Activated T-cell treated with anti-CD3 and anti-CD28 coated beads, Interleukin-2, amount 50 U/mL, for 24 hours (primary cell): ENCODE results near the gene USP48.
A peak's percentile ranks its signal among the peaks of the same experiment; 100 is the strongest.
"Not testable (repeated sequence)": the region's sequence is repeated elsewhere in the genome, so short reads cannot be mapped to it uniquely, and the experiment has no call there.

ENCODE experiments used
- DNase-seq: peaks from one replicate; pipeline ENCODE4 v3.0.0-alpha.2; 2020
- H3K27ac Mint-ChIP-seq: 2 replicates; pipeline ENCODE4 v1.8.0; 2020; ENCODE audit warnings: mild to moderate bottlenecking, mixed read lengths
- H3K27me3 Mint-ChIP-seq: 2 replicates; pipeline ENCODE4 v1.8.0; 2020; ENCODE audit warnings: mixed read lengths
- H3K36me3 Mint-ChIP-seq: 2 replicates; pipeline ENCODE4 v1.8.0; 2020; ENCODE audit warnings: low read depth, mixed read lengths
- H3K4me1 Mint-ChIP-seq: 2 replicates; pipeline ENCODE4 v1.8.0; 2020; ENCODE audit warnings: low read depth, mixed read lengths
- H3K4me3 Mint-ChIP-seq: 2 replicates; pipeline ENCODE4 v1.8.0; 2020; ENCODE audit warnings: mild to moderate bottlenecking, moderate library complexity, mixed read lengths
- H3K9me3 Mint-ChIP-seq: 2 replicates; pipeline ENCODE4 v1.8.0; 2020; ENCODE audit warnings: mixed read lengths

Gene USP48

DNA sequence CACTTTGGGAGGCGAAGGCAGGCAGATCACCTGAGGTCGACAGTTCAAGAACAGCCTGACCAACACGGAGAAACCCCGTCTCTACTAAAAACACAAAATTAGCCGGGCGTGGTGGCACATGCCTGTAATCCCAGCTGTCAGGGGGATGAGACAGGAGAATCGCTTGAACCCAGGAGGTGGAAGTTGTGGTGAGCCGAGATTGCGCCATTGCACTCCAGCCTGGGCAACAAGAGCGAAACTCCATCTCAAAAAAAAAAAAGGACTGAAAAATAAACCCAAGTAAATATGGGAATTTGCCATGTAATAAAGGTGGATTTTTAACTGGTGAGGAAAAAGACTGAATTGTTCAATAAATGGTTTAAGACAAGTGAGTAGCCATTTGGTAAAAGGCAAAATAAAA, 11.3 kb downstream of the USP48 start:
- not testable (repeated sequence) for H3K9me3 Mint-ChIP-seq, H3K27me3 Mint-ChIP-seq, H3K4me3 Mint-ChIP-seq, H3K27ac Mint-ChIP-seq, DNase-seq
- H3K4me1 Mint-ChIP-seq = peaks cover 55% of the 10 kb centered on the region
- peaks cover 26% of the 10 kb centered on the region for H3K36me3 Mint-ChIP-seq

GRCh38 chr1:21770602-21771001, 12.3 kb downstream of the USP48 start:
- not testable (repeated sequence) for H3K27ac Mint-ChIP-seq, DNase-seq, H3K9me3 Mint-ChIP-seq, H3K27me3 Mint-ChIP-seq, H3K4me3 Mint-ChIP-seq
- Mint-ChIP-seq H3K36me3 (peaks cover 23% of the 10 kb centered on the region), H3K4me1 (peaks cover 57% of the 10 kb centered on the region)

- no peaks in the 10 kb centered on the region for H3K27me3 Mint-ChIP-seq
- H3K9me3 Mint-ChIP-seq = no peaks in the 10 kb centered on the region
- DNase-seq = no peak
- peaks cover 57% of the 10 kb centered on the region for H3K4me1 Mint-ChIP-seq
- H3K36me3 Mint-ChIP-seq = peaks cover 26% of the 10 kb centered on the region
- peak overlapping the region; percentile 18 for H3K27ac Mint-ChIP-seq
- H3K4me3 Mint-ChIP-seq = no peak overlapping the region
Measured at GRCh38 chr1:21770201-21770600, 12.7 kb downstream of the USP48 start.

GRCh38 chr1:21767106-21767505, 15.8 kb downstream of the USP48 start:
- DNase-seq, H3K9me3 Mint-ChIP-seq, H3K4me3 Mint-ChIP-seq, H3K27me3 Mint-ChIP-seq: not testable (repeated sequence)
- H3K27ac Mint-ChIP-seq = peak overlapping the region; percentile 78
- H3K4me1 Mint-ChIP-seq = peaks cover 67% of the 10 kb centered on the region
- H3K36me3 Mint-ChIP-seq = peaks cover 38% of the 10 kb centered on the region

DNA sequence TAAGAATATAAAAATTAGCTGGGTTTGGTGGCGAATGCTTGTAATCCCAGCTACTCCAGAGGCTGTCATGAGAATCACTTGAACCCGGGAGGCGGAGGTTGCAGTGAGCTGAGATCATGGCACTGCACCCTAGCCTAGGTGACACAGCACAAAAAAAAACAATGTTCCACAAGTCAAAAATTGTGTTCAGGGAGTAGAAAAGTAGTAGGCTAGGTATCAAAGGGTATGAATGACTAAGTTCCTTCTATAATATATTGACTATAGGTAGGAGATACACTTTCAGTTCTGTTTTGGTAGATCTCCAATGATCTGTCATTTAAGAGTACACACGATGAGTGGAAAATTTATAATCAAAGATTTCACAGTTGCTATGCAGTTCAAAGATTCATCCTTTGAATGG, 16.7 kb downstream of the USP48 start:
- DNase-seq = no peak
- Mint-ChIP-seq H3K36me3 (peaks cover 36% of the 10 kb centered on the region), H3K9me3 (no peaks in the 10 kb centered on the region), H3K27me3 (no peaks in the 10 kb centered on the region), H3K4me3 (no peak overlapping the region), H3K27ac (peak overlapping the region; percentile 78), H3K4me1 (peaks cover 68% of the 10 kb centered on the region)

DNA sequence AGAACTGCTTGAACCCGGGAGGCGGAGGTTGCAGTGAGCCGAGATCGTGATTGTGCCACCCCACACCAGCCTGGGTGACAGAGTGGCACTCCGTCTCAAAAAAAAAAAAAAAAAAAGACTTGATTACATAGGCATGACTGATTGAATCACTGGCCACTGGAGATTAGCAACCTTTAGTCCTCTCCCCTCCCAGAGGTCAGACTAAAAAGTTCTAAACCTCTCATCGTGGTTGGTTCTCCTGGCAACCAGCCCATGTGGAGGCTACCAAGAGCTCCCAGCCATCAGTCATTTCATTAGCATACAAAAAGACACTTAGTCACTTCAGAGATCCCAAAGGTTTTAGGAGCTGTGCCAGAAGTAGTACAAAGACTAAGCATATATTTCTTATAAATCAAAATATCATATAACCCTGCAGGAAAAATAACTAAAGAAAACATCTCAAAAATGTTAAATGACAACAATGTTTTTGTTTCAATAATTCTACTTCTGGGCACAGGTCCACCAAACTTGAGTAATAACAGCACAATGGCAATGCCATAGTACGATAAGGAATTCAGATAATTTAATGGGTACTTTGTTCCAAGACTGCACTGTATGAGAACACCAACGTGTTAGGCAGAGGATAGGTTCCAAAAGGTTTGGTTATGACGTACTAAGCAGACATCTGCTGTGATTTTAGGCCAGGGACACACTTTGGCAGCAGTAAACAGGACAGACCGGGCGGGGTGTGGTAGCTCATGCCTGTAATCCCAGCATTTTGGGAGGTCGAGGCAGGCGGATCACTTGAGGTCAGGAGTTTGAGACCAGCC, 18.1 kb downstream of the USP48 start:
- no peaks in the 10 kb centered on the region for H3K9me3 Mint-ChIP-seq
- no peaks in the 10 kb centered on the region for H3K27me3 Mint-ChIP-seq
- H3K4me3 Mint-ChIP-seq = no peak overlapping the region
- H3K27ac Mint-ChIP-seq = peak overlapping the region; percentile 78
- peaks cover 31% of the 10 kb centered on the region for H3K36me3 Mint-ChIP-seq
- DNase-seq = no peak
- H3K4me1 Mint-ChIP-seq = peaks cover 66% of the 10 kb centered on the region

DNA sequence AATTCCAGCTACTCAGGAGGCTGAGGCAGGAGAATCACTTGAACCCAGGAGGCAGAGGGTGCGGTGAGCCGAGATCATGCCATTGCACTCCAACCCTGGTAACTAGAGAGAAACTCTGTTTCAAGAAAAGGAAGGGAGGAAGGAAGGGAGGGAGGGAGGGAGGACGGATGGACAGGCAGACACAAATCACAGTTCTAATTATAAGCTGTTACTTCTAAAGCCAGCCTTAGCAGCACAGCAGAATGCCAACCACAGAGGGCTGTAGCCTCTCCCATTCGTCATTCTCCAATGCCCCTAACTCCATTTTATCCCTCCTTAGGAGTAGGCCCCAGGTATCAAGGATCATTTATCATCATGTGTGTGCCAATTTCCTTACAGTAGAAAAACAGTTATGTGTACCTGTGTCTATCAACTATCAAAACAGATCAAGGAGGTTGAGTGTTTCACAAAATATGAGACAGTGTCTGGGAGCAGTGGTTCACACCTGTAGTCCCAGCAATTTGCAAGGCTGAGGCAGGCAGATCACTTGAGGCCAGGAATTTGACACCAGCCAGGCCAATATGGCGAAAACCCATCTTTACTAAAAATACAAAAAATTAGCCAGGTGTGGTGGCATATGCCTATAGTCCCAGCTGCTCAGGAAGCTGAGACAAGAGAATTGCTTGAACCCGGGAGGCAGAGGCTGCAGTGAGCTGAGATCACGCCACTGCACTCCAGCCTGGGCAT, 19.1 kb downstream of the USP48 start:
- Mint-ChIP-seq H3K27ac (no peak overlapping the region), H3K4me3 (no peak overlapping the region), H3K27me3 (no peaks in the 10 kb centered on the region), H3K36me3 (peaks cover 25% of the 10 kb centered on the region), H3K4me1 (peaks cover 69% of the 10 kb centered on the region), H3K9me3 (no peaks in the 10 kb centered on the region)
- no peak for DNase-seq

GRCh38 chr1:21763236-21763635, 19.7 kb downstream of the USP48 start:
- peaks cover 67% of the 10 kb centered on the region for H3K4me1 Mint-ChIP-seq
- H3K27ac Mint-ChIP-seq = no peak overlapping the region
- H3K36me3 Mint-ChIP-seq = peaks cover 22% of the 10 kb centered on the region
- no peak for DNase-seq
- H3K9me3 Mint-ChIP-seq = no peaks in the 10 kb centered on the region
- no peaks in the 10 kb centered on the region for H3K27me3 Mint-ChIP-seq
- H3K4me3 Mint-ChIP-seq = no peak overlapping the region

DNA sequence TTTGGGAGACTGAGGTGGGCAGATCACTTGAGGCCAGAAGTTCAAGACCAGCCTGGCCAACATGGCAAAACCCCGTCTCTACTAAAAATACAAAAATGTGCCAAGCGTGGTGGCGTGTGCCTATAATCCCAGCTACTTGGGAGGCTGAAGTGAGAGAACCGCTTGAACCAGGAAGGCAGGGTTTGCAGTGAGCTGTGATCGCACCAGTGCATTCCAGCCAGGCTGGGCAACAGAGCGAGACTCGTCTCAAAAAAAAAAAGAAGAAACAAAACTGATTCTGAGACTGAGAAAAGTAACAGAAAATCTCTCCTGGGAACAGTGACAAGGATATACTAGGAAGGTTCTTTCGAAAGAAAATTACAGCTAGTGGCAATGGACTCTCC, 20.9 kb downstream of the USP48 start:
- Mint-ChIP-seq H3K27ac (peak overlapping the region; percentile 60), H3K36me3 (peaks cover 27% of the 10 kb centered on the region), H3K4me1 (peaks cover 68% of the 10 kb centered on the region), H3K27me3 (no peaks in the 10 kb centered on the region), H3K4me3 (no peak overlapping the region), H3K9me3 (no peaks in the 10 kb centered on the region)
- DNase-seq = no peak

GRCh38 chr1:21761052-21761451, 21.9 kb downstream of the USP48 start:
- Mint-ChIP-seq H3K9me3 (no peaks in the 10 kb centered on the region), H3K36me3 (peaks cover 35% of the 10 kb centered on the region), H3K27ac (no peak overlapping the region), H3K4me3 (no peak overlapping the region), H3K4me1 (peaks cover 58% of the 10 kb centered on the region), H3K27me3 (no peaks in the 10 kb centered on the region)
- no peak for DNase-seq

GRCh38 chr1:21759818-21760217, 23.1 kb downstream of the USP48 start:
- Mint-ChIP-seq H3K4me1 (peaks cover 46% of the 10 kb centered on the region), H3K4me3 (no peak overlapping the region)

DNA sequence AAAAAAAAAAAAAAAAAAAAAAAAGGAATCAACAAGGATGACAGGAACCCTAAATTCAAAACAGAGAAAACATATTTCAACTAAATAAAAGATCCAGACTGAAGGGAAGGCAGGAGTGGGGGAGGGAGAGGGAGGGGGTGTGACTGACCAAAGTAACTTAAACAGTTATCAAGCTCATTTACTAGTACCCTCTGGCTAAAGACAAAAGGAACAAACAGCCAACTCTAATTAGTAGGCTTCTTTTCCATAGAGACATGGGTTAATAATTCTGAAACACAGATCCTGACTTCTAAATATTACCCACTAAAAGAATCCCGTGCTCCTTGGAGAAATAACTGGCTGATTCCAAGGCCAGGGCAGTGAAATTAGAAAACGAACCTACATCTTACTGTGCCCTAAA, 23.8 kb downstream of the USP48 start:
- DNase-seq = no peak
- peaks cover 41% of the 10 kb centered on the region for H3K4me1 Mint-ChIP-seq
- no peak overlapping the region for H3K4me3 Mint-ChIP-seq
- H3K36me3 Mint-ChIP-seq = peaks cover 41% of the 10 kb centered on the region
- H3K9me3 Mint-ChIP-seq = no peaks in the 10 kb centered on the region
- no peaks in the 10 kb centered on the region for H3K27me3 Mint-ChIP-seq
- no peak overlapping the region for H3K27ac Mint-ChIP-seq

More at GRCh38 chr1:21759818-21760217, 23.1 kb downstream of the USP48 start:
- no peaks in the 10 kb centered on the region for H3K9me3 Mint-ChIP-seq
- H3K36me3 Mint-ChIP-seq = peaks cover 36% of the 10 kb centered on the region
- no peaks in the 10 kb centered on the region for H3K27me3 Mint-ChIP-seq
- no peak for DNase-seq
- peak overlapping the region; percentile 26 for H3K27ac Mint-ChIP-seq

- no peak for DNase-seq
- Mint-ChIP-seq H3K36me3 (peaks cover 44% of the 10 kb centered on the region), H3K27me3 (no peaks in the 10 kb centered on the region), H3K27ac (no peak overlapping the region), H3K9me3 (no peaks in the 10 kb centered on the region), H3K4me1 (peaks cover 37% of the 10 kb centered on the region), H3K4me3 (no peak overlapping the region)
Measured at GRCh38 chr1:21758614-21759013, 24.3 kb downstream of the USP48 start.

GRCh38 chr1:21756393-21757089, 26.4 kb downstream of the USP48 start:
- no peaks in the 10 kb centered on the region for H3K9me3 Mint-ChIP-seq
- H3K27ac Mint-ChIP-seq = no peak overlapping the region
- no peak for DNase-seq
- peaks cover 54% of the 10 kb centered on the region for H3K36me3 Mint-ChIP-seq
- peaks cover 23% of the 10 kb centered on the region for H3K4me1 Mint-ChIP-seq
- H3K27me3 Mint-ChIP-seq = no peaks in the 10 kb centered on the region
- H3K4me3 Mint-ChIP-seq = no peak overlapping the region

DNA sequence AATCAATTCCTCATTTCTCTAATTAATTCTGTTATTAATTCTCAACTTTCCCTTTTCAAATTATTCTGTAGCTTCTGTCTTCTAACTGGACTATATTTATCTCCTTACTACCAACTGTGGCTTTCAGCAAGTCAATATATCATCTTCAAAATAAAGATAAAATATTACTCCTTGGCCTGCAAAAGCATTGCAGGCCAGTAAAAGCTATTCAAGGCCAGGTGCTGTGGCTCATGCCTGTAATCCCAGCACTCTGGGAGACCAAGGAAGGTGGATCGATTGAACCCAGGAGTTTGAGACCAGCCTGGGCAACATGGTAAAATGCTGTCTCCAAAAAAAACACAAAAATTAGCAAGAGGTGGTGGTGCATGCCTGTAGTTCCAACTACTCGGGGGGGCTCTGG, 27.9 kb downstream of the USP48 start:
- no peaks in the 10 kb centered on the region for H3K27me3 Mint-ChIP-seq
- H3K36me3 Mint-ChIP-seq = peaks cover 69% of the 10 kb centered on the region

More for the DNA sequence above, 27.9 kb downstream of the USP48 start:
- Mint-ChIP-seq H3K4me3 (no peak overlapping the region), H3K27ac (no peak overlapping the region), H3K9me3 (no peaks in the 10 kb centered on the region), H3K4me1 (peaks cover 20% of the 10 kb centered on the region)
- no peak for DNase-seq
